Memory B cell (primary cell): Measurements from ENCODE around the gene C11orf54.
"Not testable (repeated sequence)": the region's sequence is repeated elsewhere in the genome, so short reads cannot be mapped to it uniquely, and the experiment has no call there.

Source experiments
- ATAC-seq: fragments of 150-1000 bp; cut with Tn5 transposase; 2 replicates; pipeline ENCODE4 v1.10.0; 2021; ENCODE audit warnings: low read depth, mild to moderate bottlenecking, moderate library complexity
- DNase-seq, 2 donors: peaks; one replicate each; pipeline ENCODE4 v3.0.0; 2022; ENCODE audit warnings: low spot score in 2 of 2
- H3K27ac Mint-ChIP-seq: one replicate; pipeline ENCODE4 v1.8.0; 2022; ENCODE audit warnings: mild to moderate bottlenecking, moderate library complexity, mixed read lengths
- H3K27me3 Mint-ChIP-seq: one replicate; pipeline ENCODE4 v1.8.0; 2022; ENCODE audit warnings: mixed read lengths
- H3K36me3 Mint-ChIP-seq: one replicate; pipeline ENCODE4 v1.8.0; 2022; ENCODE audit warnings: mild to moderate bottlenecking, mixed read lengths
- H3K4me1 Mint-ChIP-seq: one replicate; pipeline ENCODE4 v1.8.0; 2022; ENCODE audit warnings: mixed read lengths
- H3K4me3 Mint-ChIP-seq: one replicate; pipeline ENCODE4 v1.8.0; 2022; ENCODE audit warnings: mild to moderate bottlenecking, moderate library complexity, mixed read lengths
- H3K9me3 Mint-ChIP-seq: one replicate; pipeline ENCODE4 v1.8.0; 2022; ENCODE audit warnings: mixed read lengths

C11orf54 gene

DNA sequence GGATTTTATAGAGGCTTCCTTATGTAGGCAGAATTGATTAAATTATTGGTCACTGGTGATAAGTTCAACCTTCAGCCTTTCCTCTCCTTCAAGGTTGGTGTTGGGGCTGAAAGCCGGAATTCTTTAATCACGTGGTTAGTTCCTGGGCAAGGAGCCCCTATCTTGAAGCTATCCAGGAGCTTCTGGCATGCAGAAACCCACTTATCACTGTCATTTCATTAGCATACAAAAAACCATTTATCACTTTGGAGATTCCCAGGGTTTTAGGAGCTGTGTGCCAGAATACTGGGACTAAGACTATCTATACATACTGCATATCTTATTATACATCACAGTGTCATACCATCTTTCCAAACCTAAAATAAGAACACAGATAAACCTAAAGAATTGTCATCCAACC, 24.1 kb downstream of the C11orf54 start:
- Mint-ChIP-seq H3K9me3 (peaks cover 1% of the 10 kb centered on the region), H3K27me3 (no peaks in the 10 kb centered on the region), H3K27ac (no peak overlapping the region), H3K36me3 (peaks cover 11% of the 10 kb centered on the region), H3K4me3 (no peak overlapping the region), H3K4me1 (no peaks in the 10 kb centered on the region)
- no peak for ATAC-seq
- no peak for DNase-seq

GRCh38 chr11:93766504-93766903, 25.0 kb downstream of the C11orf54 start:
- no peak for DNase-seq
- Mint-ChIP-seq H3K36me3 (peaks cover 10% of the 10 kb centered on the region), H3K27ac (no peak overlapping the region), H3K4me3 (no peak overlapping the region), H3K4me1 (no peaks in the 10 kb centered on the region), H3K9me3 (peaks cover 1% of the 10 kb centered on the region), H3K27me3 (no peaks in the 10 kb centered on the region)
- no peak for ATAC-seq

DNA sequence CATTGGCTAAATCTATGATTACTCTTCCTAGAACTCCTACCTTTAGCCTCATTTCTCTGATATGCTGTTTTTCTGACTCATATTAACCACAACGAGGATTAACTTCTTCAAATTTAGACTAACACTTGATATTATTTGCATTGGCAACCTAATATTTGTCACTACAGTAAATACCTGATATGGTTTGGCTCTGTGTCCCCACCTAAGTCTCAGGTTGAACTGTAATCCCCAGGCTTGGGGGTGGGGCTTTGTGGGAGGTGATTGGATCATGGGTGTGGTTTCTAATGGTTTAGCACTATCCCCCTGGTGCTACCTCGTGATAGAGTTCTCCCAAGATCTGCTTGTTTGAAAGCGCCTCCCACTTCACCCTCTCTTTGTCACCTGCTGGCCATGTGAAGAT, 25.5 kb downstream of the C11orf54 start:
- ATAC-seq = no peak
- no peak for DNase-seq
- H3K4me1 Mint-ChIP-seq = no peaks in the 10 kb centered on the region
- H3K9me3 Mint-ChIP-seq = peaks cover 1% of the 10 kb centered on the region
- no peaks in the 10 kb centered on the region for H3K27me3 Mint-ChIP-seq
- no peak overlapping the region for H3K27ac Mint-ChIP-seq
- no peak overlapping the region for H3K4me3 Mint-ChIP-seq
- H3K36me3 Mint-ChIP-seq = peaks cover 10% of the 10 kb centered on the region

DNA sequence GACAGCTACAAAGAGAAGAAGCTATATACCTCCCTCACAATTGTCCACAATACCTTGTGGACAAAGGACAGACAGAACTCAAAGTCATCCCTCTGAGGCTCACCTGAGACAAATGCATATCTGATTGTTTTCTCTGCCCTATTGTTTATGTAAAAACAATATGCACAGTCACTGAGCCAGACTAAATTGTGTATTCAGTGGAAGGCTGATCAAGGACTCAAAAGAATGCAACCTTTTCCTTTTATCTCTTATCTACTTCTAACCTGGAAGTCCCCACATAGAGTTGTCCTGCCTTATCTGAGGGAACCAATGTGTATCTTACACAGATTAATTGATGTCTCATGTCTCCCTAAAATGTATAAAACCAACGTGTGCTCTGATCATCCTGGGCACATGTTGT, 28.7 kb downstream of the C11orf54 start:
- H3K27me3 Mint-ChIP-seq = no peaks in the 10 kb centered on the region

DNA sequence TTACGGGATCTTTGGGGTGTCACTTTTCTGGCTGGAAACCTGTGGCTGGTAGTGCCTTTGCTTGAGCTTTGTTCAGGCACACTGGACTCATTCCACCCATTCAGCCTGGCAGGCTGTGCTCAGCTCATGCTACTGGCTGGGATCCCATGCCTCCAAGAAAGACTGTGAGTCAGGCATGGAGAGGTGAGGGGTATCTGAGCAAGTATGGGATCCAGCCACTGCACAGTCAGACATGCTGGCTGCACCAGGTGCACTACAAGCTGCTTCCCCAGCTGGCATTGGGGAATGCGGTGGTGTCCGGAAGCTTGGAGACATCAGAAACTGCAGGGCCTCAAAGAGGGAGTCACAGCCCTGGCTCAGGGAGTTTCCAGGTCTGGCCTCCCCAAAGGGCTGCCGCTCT, 30.7 kb downstream of the C11orf54 start:
- no peak for ATAC-seq
- Mint-ChIP-seq H3K27ac (no peak overlapping the region), H3K36me3 (peaks cover 4% of the 10 kb centered on the region), H3K4me1 (peaks cover 2% of the 10 kb centered on the region), H3K4me3 (no peak overlapping the region), H3K27me3 (no peaks in the 10 kb centered on the region), H3K9me3 (no peaks in the 10 kb centered on the region)
- DNase-seq = no peak

More for the DNA sequence above, 28.7 kb downstream of the C11orf54 start:
- no peak for ATAC-seq
- Mint-ChIP-seq H3K9me3 (peaks cover 1% of the 10 kb centered on the region), H3K4me3 (no peak overlapping the region), H3K36me3 (peaks cover 4% of the 10 kb centered on the region), H3K4me1 (peaks cover 2% of the 10 kb centered on the region), H3K27ac (no peak overlapping the region)
- DNase-seq = no peak

GRCh38 chr11:93773045-93773477, 31.6 kb downstream of the C11orf54 start:
- ATAC-seq (no peak), DNase-seq (no peak)
- Mint-ChIP-seq H3K27ac (no peak overlapping the region), H3K9me3 (no peaks in the 10 kb centered on the region), H3K36me3 (peaks cover 2% of the 10 kb centered on the region), H3K27me3 (no peaks in the 10 kb centered on the region), H3K4me3 (no peak overlapping the region), H3K4me1 (peaks cover 2% of the 10 kb centered on the region)

DNA sequence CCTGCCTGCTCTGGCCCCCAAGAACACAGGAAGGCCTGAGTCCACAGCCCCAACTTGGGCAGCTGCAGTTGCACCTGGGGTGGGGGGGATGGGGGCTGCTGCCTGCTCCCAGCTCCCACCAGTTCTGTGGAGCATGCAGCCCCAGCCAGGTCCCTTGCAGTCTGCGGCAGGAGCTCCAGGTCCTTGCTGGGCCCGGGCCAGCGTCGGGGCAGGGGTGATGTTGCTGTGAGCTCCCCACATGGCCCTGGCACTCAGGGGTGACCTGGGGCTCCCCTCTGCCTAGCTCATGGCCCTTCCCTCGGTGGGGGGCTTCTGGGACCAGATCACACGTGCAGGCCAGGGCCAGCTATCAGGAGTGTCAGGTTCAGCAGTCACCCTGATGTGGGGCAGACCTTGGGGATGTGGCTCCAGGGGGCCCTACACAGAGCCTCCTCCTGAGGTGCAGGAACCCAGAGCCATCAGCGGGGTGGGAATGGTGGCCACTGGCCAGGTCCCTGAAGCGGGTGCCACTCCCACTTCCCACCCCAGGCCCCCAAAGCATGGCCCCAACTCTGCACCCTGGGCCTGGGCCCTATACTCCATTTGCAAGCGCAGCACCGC, 32.2 kb downstream of the C11orf54 start:
- DNase-seq = no peak
- ATAC-seq = no peak
- H3K27ac Mint-ChIP-seq = no peak overlapping the region
- peaks cover 2% of the 10 kb centered on the region for H3K4me1 Mint-ChIP-seq
- H3K9me3 Mint-ChIP-seq = no peaks in the 10 kb centered on the region
- H3K4me3 Mint-ChIP-seq = no peak overlapping the region
- H3K36me3 Mint-ChIP-seq = peaks cover 1% of the 10 kb centered on the region
- no peaks in the 10 kb centered on the region for H3K27me3 Mint-ChIP-seq

GRCh38 chr11:93774560-93774959, 33.1 kb downstream of the C11orf54 start:
- not testable (repeated sequence) for H3K36me3 Mint-ChIP-seq, H3K27me3 Mint-ChIP-seq, H3K27ac Mint-ChIP-seq, H3K9me3 Mint-ChIP-seq, DNase-seq, H3K4me1 Mint-ChIP-seq, H3K4me3 Mint-ChIP-seq, ATAC-seq

- Mint-ChIP-seq H3K27ac (no peak overlapping the region), H3K4me1 (peaks cover 2% of the 10 kb centered on the region), H3K27me3 (no peaks in the 10 kb centered on the region), H3K9me3 (no peaks in the 10 kb centered on the region), H3K36me3 (peaks cover 1% of the 10 kb centered on the region), H3K4me3 (no peak overlapping the region)
- DNase-seq (no peak), ATAC-seq (no peak)
These were observed 33.8 kb downstream of the C11orf54 start for GRCh38 chr11:93775289-93775688.

- DNase-seq = no peak
- H3K4me1 Mint-ChIP-seq = peaks cover 28% of the 10 kb centered on the region
These were observed 41.9 kb downstream of the C11orf54 start for GRCh38 chr11:93783362-93783761.

DNA sequence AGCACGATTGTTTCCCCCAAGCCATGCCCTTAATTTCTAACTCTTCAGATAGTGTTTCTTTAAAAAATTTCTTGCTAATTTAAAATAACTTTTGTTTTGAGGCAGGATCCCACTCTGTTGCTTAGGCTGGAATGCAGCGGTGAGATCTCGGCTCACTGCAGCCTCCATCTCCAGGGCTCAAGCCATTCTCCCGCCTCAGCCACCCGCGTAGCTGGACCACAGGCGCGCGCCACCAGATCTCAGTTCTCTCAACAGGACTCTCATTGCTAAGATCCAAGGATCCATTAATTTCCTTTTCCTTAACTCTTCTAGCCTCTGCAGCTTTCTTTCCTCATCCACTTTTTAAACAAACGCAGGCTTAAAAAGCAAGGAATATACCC, 42.3 kb downstream of the C11orf54 start:
- no peaks in the 10 kb centered on the region for H3K27me3 Mint-ChIP-seq
- peaks cover 28% of the 10 kb centered on the region for H3K4me1 Mint-ChIP-seq
- peak overlapping the region; percentile 91 for H3K4me3 Mint-ChIP-seq
- peak overlapping the region; percentile 95 for H3K27ac Mint-ChIP-seq
- ATAC-seq (peak; percentile 22), DNase-seq (no peak)
- H3K36me3 Mint-ChIP-seq = peaks cover 1% of the 10 kb centered on the region
- no peaks in the 10 kb centered on the region for H3K9me3 Mint-ChIP-seq

More at GRCh38 chr11:93783362-93783761, 41.9 kb downstream of the C11orf54 start:
- H3K27ac Mint-ChIP-seq = no peak overlapping the region
- no peaks in the 10 kb centered on the region for H3K9me3 Mint-ChIP-seq
- H3K36me3 Mint-ChIP-seq = peaks cover 1% of the 10 kb centered on the region
- peak overlapping the region; percentile 91 for H3K4me3 Mint-ChIP-seq
- no peaks in the 10 kb centered on the region for H3K27me3 Mint-ChIP-seq
- ATAC-seq = no peak

- Mint-ChIP-seq H3K36me3 (peaks cover 3% of the 10 kb centered on the region), H3K9me3 (no peaks in the 10 kb centered on the region), H3K4me3 (peak within 1 kb of the TSS; percentile 91), H3K27ac (peak within 1 kb of the TSS; percentile 95), H3K4me1 (peaks cover 28% of the 10 kb centered on the region), H3K27me3 (no peaks in the 10 kb centered on the region)
- DNase-seq (peak; percentile 70 to 71), ATAC-seq (peak; percentile 90)
These were observed 42.9 kb downstream of the C11orf54 start, which contains the start of gene MED17 for GRCh38 chr11:93784145-93784934. Gene MED17, plus strand, starts transcription at chr11:93784282. Its CDS starts 232 bp downstream, at chr11:93784514.

GRCh38 chr11:93784935-93785360, 43.5 kb downstream of the C11orf54 start:
- DNase-seq = peak in 1 of 2 donors; percentile 2
- peaks cover 3% of the 10 kb centered on the region for H3K36me3 Mint-ChIP-seq
- H3K9me3 Mint-ChIP-seq = no peaks in the 10 kb centered on the region
- ATAC-seq = peak; percentile 23
- H3K27ac Mint-ChIP-seq = peak overlapping the region; percentile 95
- peak overlapping the region; percentile 91 for H3K4me3 Mint-ChIP-seq
- peaks cover 28% of the 10 kb centered on the region for H3K4me1 Mint-ChIP-seq
- no peaks in the 10 kb centered on the region for H3K27me3 Mint-ChIP-seq

DNA sequence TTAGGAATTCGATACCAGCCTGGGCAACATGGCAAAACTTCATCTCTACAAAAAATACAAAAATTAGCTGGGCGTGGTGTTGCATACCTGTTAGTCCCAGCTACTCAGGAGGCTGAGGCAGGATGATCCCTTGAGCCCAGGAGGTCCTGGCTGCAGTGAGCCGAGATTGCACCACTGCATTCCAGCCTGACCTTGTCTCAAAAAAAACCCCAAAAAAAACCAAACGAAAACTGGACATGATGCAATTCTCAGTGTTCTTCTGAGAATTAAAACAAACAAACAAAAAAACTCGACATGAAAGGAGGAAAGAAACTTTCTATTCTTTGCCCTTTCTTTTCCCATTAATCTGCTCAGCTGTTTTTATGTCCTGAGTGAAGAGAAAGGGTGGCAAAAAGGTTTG, 50.0 kb downstream of the C11orf54 start:
- H3K36me3 Mint-ChIP-seq = peaks cover 11% of the 10 kb centered on the region
- no peak overlapping the region for H3K27ac Mint-ChIP-seq
- no peak overlapping the region for H3K4me3 Mint-ChIP-seq
- no peaks in the 10 kb centered on the region for H3K27me3 Mint-ChIP-seq
- ATAC-seq (no peak), DNase-seq (no peak)
- no peaks in the 10 kb centered on the region for H3K9me3 Mint-ChIP-seq
- peaks cover 12% of the 10 kb centered on the region for H3K4me1 Mint-ChIP-seq
